HG02763 (cell line): ENCODE results near the gene DCBLD2.

Experiments
- ATAC-seq: cut with Tn5 transposase; IDR thresholded peaks from one replicate; pipeline ENCODE4 v1.9.1; 2021; ENCODE audit warnings: mild to moderate bottlenecking, moderate library complexity; ENCODE audit not compliant: unreplicated experiment

Gene DCBLD2, protein sequence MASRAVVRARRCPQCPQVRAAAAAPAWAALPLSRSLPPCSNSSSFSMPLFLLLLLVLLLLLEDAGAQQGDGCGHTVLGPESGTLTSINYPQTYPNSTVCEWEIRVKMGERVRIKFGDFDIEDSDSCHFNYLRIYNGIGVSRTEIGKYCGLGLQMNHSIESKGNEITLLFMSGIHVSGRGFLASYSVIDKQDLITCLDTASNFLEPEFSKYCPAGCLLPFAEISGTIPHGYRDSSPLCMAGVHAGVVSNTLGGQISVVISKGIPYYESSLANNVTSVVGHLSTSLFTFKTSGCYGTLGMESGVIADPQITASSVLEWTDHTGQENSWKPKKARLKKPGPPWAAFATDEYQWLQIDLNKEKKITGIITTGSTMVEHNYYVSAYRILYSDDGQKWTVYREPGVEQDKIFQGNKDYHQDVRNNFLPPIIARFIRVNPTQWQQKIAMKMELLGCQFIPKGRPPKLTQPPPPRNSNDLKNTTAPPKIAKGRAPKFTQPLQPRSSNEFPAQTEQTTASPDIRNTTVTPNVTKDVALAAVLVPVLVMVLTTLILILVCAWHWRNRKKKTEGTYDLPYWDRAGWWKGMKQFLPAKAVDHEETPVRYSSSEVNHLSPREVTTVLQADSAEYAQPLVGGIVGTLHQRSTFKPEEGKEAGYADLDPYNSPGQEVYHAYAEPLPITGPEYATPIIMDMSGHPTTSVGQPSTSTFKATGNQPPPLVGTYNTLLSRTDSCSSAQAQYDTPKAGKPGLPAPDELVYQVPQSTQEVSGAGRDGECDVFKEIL

DNA sequence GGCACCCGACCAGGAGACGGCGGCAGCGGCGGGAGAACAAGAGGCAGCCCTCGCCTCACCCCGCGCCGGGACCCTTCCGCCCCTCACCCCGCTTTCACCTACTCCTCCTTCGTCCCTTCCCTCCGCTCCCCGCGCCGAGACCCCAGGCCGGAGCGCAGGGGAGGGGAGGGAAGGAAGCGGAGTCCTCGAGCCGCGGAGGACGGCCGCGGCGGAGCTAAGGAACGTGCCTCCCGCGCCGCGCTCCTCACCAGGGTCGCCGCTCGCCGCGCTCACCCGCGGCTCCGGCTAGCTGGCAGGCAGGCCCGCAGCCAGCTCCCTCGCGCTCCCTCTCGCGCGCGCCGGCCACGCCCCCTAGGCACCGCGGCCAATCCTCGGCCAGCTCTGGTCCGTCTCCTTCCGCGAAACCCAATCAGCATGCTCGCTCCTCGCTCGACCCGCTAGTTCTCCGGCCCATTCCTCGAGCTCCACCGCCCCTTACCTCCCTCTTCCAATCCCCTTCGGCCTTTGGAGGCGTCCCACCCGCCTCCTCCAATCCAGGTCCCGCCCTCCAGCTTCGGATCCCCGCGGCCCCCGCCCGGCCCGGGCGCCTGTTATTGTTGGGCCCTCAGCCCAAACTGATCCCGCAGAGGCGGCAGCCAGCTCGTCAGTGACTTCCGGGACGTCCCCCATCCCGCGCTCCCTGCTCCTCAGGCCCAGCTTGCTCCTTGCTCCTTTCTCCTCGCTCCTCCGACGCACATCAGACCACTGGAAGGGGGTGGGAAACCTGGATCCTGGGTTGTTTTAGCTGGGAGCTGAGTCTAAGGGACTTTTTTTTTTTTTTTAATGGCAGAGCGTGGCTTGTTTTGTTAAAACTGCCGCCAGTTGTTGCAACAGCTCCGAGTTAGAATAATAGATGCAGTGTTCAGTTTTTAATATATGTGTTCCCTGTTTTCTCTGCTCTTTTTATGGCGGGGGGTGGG, at the start of gene DCBLD2:
Gene DCBLD2 (minus strand): TSS at position 304 of the 959 bp plus-strand sequence. CDS start 369 bp downstream, outside the sequence.
- ATAC-seq: peak; percentile 99

DNA sequence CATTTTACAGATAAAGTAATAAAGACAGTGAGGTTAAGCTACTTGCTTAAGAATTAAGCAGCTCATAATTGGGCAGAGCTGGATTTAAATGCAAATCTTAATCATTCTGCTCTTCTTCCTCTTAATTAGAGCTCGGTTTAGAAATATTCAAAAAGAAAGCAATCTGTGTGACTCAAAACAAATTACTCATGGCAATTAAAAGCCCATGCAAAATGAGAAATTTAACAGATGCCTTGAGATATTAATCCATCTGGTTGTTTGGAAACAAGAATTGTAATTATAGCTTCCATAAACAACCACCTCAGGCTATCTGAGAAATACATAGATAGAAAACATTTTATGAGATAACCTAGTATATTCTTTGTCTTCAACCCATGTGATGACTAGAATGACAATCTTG, 44.2 kb upstream of the DCBLD2 start:
- ATAC-seq: no peak

DNA sequence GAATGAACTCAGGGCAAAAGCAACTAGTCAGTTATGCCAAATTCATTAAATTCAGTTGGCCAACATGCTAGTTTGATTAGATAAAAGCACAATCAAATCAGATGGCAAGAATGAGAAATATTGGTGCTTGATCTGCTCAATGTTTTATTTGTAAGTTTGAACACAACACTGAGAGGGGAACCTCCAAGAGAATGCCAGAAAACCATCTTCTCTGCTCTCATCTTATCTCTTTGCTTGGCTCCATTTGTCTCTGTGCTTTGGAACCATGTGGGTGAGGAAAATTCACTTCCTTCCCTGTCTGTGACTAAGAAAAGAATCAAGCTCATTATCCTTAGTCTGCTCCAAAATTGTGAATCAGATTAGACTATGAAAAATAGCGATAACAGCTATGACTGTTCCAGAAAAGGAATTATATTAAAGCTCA, 43.6 kb upstream of the DCBLD2 start:
- no peak for ATAC-seq

DNA sequence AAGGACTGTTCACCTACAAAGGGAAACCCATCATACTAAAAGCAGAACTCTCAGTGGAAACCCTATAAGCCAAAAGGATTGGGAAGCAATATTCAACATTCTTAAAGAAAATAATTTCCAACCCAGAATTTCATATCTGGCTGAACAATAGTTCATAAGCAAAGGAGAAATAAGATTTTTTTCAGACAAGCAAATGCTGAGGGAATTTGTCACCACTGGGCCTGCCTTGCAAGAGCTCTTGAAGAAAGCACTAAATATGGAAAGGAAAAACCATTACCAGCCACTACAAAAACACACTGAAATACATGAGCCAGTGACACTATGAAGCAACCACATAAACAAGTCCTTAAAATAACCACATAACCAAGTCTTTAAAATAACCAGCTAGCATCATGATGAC, 28.9 kb upstream of the DCBLD2 start:
- no peak for ATAC-seq

DNA sequence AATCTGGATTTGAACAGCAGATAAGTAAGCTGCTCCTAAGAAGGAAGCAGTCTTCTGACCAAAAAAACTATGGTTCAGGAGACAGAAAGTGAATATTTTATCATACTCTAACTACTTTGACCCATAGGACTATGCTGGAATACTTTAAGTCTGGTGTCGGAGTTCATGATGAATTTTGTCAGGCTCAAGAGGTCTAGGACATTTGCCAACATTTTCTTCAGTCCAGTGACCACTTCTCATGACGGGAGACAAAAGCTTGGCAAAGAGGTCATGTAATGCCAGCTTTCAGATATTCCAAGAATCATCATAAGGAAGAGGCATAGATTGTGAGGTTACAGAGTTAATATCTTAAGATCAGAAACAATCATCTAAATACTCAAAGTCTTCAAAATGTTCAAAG, 20.5 kb upstream of the DCBLD2 start:
- no peak for ATAC-seq

DNA sequence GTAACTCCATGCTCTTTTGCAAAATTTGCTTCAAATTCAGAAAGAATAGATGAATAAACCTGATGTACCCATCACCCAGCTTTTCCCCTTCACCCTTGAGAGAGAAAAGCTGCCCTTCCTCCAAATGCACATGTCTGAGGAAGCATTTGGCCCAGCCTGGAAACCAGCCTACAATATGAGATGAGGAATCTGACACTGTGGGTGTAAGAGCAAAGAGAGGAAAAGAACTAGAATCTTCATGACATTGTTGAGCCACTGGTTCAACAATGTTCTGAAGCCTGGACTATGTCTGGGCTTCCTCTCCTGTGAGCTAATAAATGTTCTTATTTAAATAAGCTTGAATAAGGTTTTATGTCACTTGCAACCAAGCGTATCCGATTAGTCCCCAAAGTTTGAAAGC, 18.7 kb upstream of the DCBLD2 start:
- no peak for ATAC-seq

DNA sequence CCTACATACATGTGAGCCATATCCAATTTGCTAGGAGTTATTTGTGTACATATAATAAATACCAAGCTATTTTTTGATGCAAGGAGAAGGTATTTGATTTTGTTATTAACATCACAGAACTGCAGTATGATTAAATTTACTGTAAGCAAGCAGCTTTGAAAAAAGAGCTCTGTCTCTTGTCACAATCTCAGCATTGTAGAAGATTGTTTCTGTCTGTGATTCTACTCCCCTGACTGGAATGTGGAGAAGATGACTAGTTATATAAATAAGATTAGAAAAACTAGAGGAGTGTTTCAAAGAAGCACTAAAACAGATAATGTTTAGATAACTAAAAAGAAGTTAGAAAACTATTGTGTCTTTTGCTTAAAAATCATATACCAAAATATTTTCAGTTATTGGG, 17.1 kb upstream of the DCBLD2 start:
- ATAC-seq: no peak

DNA sequence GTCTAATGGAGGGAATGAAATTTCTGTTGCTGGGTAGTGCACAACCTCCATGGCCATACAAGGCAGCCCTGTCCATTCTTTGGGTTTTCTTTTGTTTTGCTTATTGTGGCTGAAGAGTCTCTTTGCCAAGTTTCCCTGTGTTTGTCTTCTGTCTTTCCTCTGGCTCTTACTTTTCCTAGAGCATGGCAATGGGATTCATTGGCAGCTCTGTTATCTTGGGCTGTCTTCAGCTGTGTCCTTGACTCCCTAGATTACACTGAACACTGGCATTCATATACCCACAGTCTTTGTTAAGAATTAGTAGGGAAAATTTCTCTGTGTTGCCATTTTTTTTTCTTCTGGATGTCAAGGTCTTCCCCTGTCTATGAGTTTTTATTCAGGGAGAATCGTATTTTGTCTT, 16.1 kb upstream of the DCBLD2 start:
- no peak for ATAC-seq

DNA sequence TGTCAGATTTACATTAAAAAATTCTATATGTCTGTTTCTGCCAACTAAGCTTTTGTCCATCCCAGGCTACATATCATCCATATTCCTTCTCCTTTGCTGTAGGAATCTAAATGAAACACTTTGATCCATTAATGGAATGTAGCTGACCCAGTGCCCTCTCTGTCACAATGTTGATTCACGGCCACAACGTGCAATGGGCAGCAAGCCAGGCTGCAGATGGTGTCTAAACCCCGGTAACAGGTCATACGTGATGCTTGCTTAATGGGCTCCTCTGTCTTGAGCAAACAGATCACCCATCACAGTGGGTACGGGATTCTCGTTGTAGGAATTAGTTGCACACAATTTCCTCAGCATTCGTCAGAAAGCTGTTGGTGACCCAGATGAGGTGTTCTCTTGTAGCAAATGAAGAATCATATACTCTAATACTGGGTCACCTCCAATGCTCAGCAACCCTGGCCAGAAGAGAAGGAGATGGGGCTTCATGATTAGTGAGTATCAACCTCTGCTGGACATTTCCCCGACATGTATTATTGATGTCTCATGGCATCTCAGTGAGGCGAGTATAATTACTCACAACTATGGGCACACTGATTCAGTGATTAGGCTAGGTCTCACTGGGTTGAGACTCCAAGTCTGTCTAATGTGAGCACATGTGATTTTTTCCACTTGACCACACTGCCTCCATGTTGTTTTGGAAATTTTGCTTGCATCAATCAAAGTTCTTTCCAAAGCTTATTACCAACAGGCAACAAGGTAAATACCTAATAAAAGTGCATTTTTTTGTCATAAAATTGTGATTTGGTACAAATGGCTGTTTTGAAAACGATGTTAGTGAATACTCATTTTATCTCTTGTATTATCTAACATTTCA, 12.9 kb upstream of the DCBLD2 start:
- ATAC-seq: no peak

DNA sequence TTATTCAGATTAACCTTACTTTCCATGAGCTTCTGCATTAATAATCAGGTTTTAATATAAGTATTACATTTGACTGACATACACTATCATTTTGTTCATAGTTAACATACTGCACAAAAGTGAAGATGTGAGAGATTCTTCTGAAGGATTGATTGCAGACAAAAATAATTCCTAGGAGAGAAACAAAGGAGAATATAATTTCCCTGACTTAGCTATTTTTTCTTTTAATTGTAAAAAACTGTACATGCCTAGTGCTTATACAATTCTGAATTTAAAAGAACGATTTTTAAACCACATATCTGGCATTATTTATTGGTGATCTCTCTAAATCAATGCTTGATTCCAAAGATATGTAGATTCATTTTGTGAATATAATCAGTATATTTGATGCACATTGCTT, 11.0 kb upstream of the DCBLD2 start:
- no peak for ATAC-seq

DNA sequence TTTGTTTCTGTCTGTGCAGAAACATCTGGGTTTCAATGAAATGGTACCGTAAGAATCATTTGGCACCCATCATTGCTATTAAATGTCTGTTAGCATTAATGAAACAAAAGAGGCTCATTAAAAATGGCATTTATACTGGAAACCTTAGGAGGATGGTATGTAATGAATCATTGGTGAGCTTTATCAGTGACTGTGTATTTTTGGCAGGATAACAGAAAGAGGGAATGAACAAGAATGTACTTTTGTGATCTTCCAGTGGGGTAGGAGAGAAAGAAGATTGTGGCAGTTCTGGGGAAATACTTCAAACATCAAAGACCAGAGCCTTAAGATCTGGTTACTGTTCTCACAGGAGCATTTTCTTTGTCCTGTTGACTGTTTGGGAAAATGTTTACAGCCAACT, 4.7 kb upstream of the DCBLD2 start:
- ATAC-seq: no peak

DNA sequence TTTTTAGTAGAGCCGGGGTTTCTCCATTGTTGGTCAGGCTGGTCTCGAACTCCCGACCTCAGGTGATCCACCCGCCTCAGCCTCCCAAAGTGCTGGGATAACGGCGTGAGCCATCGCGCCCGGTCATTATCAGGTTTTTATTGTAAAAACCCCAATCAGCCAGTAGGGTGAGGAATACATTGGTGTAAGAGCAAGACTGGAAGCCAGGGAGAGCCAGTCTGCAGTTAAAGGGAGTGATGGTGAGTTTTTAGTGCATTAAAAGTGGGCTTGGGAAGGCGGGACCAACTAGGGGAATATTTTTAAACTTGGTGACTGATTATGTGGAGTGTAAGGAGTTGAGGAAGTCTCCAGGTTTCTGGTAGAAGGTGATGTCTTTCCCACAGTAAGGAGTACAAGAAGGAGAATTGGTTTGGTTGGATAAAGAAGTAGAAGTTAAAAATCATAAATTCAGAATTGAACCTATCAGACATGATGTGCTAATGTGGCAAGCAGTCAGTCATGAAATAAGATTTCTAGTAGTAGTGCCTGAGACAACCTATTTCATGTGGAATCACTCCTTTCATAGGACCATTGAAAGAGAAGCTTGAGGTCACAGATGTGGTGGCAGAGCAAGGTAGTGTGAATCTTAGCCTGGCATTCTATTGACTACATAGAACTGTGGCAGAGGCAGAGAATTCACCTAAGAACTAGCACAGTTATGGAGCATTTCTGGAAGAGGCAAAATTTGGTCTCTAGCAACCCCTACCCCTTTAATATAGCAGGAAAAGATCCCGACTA, 2.4 kb upstream of the DCBLD2 start:
- no peak for ATAC-seq

DNA sequence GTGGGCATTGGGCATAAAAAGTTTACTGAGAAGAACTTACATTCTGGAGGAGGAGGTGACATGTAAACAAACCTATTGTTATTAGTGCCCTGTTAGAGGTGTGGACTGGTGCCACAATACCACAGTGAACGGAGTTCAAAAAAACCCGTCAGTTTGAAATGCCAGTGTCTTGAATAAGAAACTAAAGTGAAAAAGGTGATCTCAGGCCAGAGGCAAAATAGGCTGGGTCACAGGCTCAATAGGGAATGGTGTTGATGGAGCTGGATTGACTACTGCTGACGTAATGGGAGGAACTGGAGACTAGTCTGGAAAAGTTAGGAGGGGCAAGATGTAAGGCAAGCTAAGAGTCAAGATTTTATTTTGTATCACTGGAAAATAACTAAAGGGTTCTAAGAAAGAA, 1.6 kb upstream of the DCBLD2 start:
- ATAC-seq: no peak

DNA sequence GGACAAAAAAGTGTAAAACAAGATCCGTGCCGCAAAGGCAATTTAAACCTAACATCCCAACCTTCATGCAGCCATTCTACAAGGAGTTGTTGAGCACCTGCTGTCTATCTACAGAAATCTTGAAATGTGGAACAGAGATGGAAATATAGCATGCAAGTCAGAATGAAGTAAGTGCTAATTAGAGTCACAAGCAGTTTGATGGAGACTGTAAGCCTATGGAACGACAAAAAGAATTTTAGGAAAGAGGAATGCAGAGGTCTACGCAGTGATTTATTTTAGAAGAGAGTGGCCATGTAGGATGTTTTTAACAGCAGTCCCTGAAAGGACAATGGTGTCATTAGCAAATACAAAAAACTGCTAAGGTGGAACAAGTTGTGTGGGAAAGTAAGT, 851 bp upstream of the DCBLD2 start:
- ATAC-seq: no peak

DNA sequence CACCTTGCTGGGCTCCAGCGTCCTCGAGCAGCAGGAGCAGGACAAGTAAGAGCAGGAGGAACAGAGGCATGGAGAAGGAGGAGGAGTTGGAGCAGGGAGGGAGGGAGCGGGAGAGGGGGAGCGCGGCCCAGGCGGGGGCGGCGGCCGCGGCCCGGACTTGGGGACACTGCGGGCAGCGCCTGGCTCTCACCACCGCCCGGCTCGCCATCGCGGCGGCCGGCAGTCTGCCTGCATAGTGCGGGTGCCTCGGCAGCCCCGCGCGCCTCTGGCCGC, 440 bp downstream of the DCBLD2 start:
- peak; percentile 18 for ATAC-seq

DNA sequence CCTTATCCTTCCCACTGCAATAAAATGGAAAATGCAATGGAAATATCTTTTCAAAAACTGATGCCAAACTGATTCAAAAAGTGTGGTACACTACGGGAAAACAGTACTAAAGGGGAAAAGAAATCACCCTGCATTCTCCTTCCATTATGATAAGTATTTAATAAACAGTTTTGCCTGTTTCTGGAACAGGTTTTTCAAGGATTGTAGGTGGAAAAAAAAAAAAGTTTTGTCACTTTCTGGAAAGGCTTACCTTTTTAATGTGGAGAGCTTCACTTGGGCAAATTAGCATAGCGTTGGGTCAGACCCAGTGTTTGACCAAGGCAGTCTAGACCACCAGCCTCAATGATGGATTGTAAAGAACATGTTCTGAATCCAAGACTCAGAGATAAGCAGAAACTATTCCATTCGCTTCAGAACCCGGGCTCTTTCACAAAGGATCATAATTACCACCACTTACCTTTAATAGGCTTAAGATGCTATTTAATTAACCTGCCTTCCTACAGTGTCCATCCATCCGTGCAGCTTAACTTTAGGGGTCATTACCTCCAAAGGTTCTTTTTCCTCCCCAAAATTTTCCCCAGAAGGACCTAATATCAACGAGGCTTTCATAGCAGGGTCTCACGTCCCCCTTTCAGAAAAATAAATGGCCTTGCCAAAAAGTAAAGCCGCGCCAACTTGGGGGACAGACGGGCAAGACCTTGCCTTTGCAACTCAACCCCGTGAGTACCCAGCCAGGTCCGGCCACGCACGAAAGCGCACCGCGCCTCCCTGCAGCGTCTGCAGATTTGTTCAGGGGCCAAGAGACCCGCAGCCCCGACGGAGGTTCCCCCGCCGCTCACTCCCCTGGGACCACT, 1.0 kb downstream of the DCBLD2 start:
- no peak for ATAC-seq

DNA sequence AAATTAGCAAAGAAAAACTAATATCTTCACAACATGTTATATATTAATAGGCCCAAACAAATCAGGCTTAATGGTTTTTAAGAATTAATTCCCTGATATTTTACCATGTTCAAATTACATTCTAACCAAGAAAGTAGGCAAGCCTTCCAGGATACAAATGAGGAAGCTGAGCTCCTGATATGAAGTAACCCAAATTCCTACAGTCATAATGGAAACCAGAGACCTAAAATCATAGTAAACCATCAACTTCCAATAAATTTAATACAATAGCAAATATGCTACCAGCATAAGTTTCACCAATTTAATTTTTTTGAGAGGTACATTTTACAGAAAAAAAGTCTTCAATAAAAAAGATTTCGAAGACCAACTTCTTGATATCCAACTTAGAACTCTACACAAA, 3.8 kb downstream of the DCBLD2 start:
- no peak for ATAC-seq

DNA sequence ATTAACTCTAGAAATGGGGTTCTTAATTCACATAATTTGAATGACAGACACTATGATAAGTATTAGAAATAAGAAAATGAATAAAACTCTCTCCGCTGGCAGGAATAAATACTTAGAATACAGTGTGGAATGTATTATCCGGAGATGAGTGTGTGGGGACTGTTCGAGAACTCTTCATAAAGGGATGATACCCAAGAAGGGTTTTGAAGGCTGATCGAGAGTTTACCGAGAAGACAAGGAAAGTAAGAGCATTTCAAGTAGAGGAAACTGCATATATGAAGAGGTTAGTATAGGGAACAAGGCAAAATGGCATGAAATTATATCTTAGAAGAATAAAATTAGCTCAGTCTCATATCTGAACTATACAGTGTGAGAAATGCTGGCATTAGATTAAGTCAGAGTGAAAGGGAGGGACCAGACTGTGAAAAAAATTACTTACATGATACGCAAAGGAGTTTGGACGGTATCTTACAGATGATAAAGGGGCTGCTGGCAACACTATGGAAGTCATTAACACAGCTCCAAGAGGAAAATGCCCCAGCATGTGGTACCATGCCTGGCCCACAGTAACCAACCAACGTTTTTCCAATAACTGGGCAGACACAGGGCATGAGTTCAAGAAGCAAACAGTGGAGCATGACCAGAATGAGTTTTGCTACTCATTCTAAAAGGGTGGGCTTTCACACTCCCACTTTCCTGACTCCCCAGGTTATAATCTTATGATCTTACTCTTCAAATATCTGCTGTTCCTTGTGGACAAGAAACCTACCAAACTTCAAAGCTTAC, 6.5 kb downstream of the DCBLD2 start:
- no peak for ATAC-seq
